ENCODE data around the gene C1orf116. TPM values are rescaled to one million over a fixed set of nuclear protein-coding genes. Genes with fewer than 3 reads are reported as not detected.

Gene C1orf116
- total and polyA plus RNA-seq, 10 of the 15 experiments (the other 5 are each of a cell fraction or from before 2014, with no cell fraction given) = 0.01 to 0.08 TPM; not detected in 8

GRCh38 chr1:207017615-207018559, 14.7 kb downstream of the C1orf116 start:
- ChIA-PET POLR2A (no interaction called here), CTCF (interaction anchor here (1.1 to 2.0 kb wide), 2 partner anchors 14 to 28 kb away, joined by 4 to 5 read pairs; no protein-coding TSS in a partner anchor), RAD21 (ENCODE audit: unreplicated experiment) (no interaction called here), SMC1A (ENCODE audit: uncharacterized antibody, unreplicated experiment) (interaction anchor here (0.6 kb wide), 1 partner anchor 25 kb away, joined by 3 read pairs; no protein-coding TSS in a partner anchor)
- TF ChIP-seq, protein P1, sequence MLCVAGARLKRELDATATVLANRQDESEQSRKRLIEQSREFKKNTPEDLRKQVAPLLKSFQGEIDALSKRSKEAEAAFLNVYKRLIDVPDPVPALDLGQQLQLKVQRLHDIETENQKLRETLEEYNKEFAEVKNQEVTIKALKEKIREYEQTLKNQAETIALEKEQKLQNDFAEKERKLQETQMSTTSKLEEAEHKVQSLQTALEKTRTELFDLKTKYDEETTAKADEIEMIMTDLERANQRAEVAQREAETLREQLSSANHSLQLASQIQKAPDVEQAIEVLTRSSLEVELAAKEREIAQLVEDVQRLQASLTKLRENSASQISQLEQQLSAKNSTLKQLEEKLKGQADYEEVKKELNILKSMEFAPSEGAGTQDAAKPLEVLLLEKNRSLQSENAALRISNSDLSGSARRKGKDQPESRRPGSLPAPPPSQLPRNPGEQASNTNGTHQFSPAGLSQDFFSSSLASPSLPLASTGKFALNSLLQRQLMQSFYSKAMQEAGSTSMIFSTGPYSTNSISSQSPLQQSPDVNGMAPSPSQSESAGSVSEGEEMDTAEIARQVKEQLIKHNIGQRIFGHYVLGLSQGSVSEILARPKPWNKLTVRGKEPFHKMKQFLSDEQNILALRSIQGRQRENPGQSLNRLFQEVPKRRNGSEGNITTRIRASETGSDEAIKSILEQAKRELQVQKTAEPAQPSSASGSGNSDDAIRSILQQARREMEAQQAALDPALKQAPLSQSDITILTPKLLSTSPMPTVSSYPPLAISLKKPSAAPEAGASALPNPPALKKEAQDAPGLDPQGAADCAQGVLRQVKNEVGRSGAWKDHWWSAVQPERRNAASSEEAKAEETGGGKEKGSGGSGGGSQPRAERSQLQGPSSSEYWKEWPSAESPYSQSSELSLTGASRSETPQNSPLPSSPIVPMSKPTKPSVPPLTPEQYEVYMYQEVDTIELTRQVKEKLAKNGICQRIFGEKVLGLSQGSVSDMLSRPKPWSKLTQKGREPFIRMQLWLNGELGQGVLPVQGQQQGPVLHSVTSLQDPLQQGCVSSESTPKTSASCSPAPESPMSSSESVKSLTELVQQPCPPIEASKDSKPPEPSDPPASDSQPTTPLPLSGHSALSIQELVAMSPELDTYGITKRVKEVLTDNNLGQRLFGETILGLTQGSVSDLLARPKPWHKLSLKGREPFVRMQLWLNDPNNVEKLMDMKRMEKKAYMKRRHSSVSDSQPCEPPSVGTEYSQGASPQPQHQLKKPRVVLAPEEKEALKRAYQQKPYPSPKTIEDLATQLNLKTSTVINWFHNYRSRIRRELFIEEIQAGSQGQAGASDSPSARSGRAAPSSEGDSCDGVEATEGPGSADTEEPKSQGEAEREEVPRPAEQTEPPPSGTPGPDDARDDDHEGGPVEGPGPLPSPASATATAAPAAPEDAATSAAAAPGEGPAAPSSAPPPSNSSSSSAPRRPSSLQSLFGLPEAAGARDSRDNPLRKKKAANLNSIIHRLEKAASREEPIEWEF (IDR thresholded peaks at IDR 0.05; ENCODE audit: insufficient replicate concordance, low read depth, low read length) = no peak
- no TSS peak for BruUV-seq (replicated peaks)
- H3K4me2 ChIP-seq (ENCODE audit: control insufficient read depth, insufficient read depth) = no peak overlapping the region
- no peak overlapping the region for H3K4me3 ChIP-seq
- no peaks in the 10 kb centered on the region for H3K4me1 ChIP-seq (ENCODE audit: control insufficient read depth, insufficient read depth, low read length)
- H2AFZ ChIP-seq (ENCODE audit: control insufficient read depth, low read depth, low read length) = no peak overlapping the region
- H4K20me1 ChIP-seq (ENCODE audit: control insufficient read depth, insufficient read depth) = no peaks in the 10 kb centered on the region
- ATAC-seq (no peak), DNase-seq (ENCODE audit: low read depth, low spot score) (no peak), FAIRE-seq (no peak)
- H3K9me3 ChIP-seq (replicated peaks; ENCODE audit: control insufficient read depth, insufficient read depth, low read length) = no peaks in the 10 kb centered on the region
- in situ Hi-C loops (cut with MboI) (no loop called here), intact Hi-C loops (cut with micrococcal nuclease; ENCODE audit: unreplicated experiment) (no loop called here)
- 37% methylated on average over 7 of the region's 7 CpGs for WGBS (ENCODE audit: insufficient coverage, insufficient replicate concordance, low lambda C conversion rate, missing lambda C conversion rate)
- H3K79me2 ChIP-seq (ENCODE audit: control insufficient read depth, insufficient read depth, low read length) = no peaks in the 10 kb centered on the region
- no peaks in the 10 kb centered on the region for H3K36me3 ChIP-seq (ENCODE audit: control insufficient read depth in 2 of 2, insufficient read depth in 2 of 2, low read length in 1 of 2)
- H3K27ac ChIP-seq (ENCODE audit: control insufficient read depth, insufficient read depth) = no peak overlapping the region
- peaks cover 0 to 2% of the 10 kb centered on the region in 2 experiments; a peak in 3 of 4 replicates for H3K27me3 ChIP-seq (replicated peaks in 1 of 2; ENCODE audit: control insufficient read depth in 2 of 2, insufficient read depth in 2 of 2, low read length in 1 of 2)
- H3K9ac ChIP-seq (ENCODE audit: control insufficient read depth, insufficient read depth, low read length) = no peak overlapping the region
